H1 (cell line): ENCODE results near the gene FCN3. TPM values are rescaled to one million over a fixed set of nuclear protein-coding genes. Genes with fewer than 3 reads are reported as not detected.

ENCODE experiments used
- CTCF ChIA-PET: fragments of 300-600 bp; sonication (Branson Sonifier 250); formaldehyde crosslinking; loops from one replicate; lab custom pipeline; 2021; ENCODE audit not compliant: partially characterized antibody; lab: Charles Lee
- POLR2A ChIA-PET: fragments of 300-600 bp; sonication (Branson Sonifier 250); formaldehyde crosslinking; loops from one replicate; lab custom pipeline; 2021; ENCODE audit warnings: inconsistent platforms; ENCODE audit not compliant: partially characterized antibody; lab: Charles Lee
- DNase-seq, 2 experiments: peaks; one replicate each; pipeline versions ENCODE4 v3.0.0 to v3.0.0-alpha.2; 2010 to 2022; ENCODE audit warnings: low spot score in 2 of 2, low read depth in 1 of 2, mixed read lengths in 1 of 2
- FAIRE-seq: peaks from 2 replicates; lab custom pipeline; 2011; peaks lifted over from hg19 to GRCh38; lab: Jason Lieb, UNC
- H2AFZ ChIP-seq: 2 replicates; pipeline ENCODE4 v1.8.1; 2012; ENCODE audit warnings: low read length, inconsistent platforms
- H2AK5ac ChIP-seq: 2 replicates; pipeline ENCODE4 v1.6.1; 2013; ENCODE audit warnings: low read depth, low read length
- H2BK120ac ChIP-seq: replicated peaks from 2 replicates; pipeline ENCODE3; 2013; ENCODE audit warnings: low read depth, low read length, inconsistent platforms
- H2BK12ac ChIP-seq: 2 replicates; pipeline ENCODE4 v1.6.1; 2013; ENCODE audit warnings: low read depth, low read length
- H2BK15ac ChIP-seq: 2 replicates; pipeline ENCODE4 v1.6.1; 2013; ENCODE audit warnings: low read length
- H2BK20ac ChIP-seq: 2 replicates; pipeline ENCODE4 v1.6.1; 2013; ENCODE audit warnings: low read length
- H2BK5ac ChIP-seq: 2 replicates; pipeline ENCODE4 v1.6.1; 2013; ENCODE audit warnings: low read depth, low read length
- H3K14ac ChIP-seq: 2 replicates; pipeline ENCODE4 v1.6.1; 2013; ENCODE audit warnings: inconsistent platforms; ENCODE audit not compliant: insufficient read length
- H3K18ac ChIP-seq: 2 replicates; pipeline ENCODE4 v1.6.1; 2013; ENCODE audit warnings: low read length; ENCODE audit errors: extremely low read depth
- H3K23ac ChIP-seq: 2 replicates; pipeline ENCODE4 v1.6.1; 2013; ENCODE audit warnings: inconsistent platforms; ENCODE audit not compliant: insufficient read length
- H3K23me2 ChIP-seq: 2 replicates; pipeline ENCODE4 v1.6.1; 2013; ENCODE audit warnings: low read depth, low read length
- H3K27ac ChIP-seq: 2 replicates; pipeline ENCODE4 v1.6.1; 2011; ENCODE audit warnings: low read depth, low read length, inconsistent platforms
- H3K27me3 ChIP-seq, 4 experiments: replicated peaks in 1 of 4; 1 replicate in 1 of 4; 2 replicates in 3 of 4; pipeline versions ENCODE4 v1.6.1 to v1.8.1; 2011 to 2013; ENCODE audit warnings: low read length in 3 of 4, mild to moderate bottlenecking in 3 of 4, inconsistent platforms in 2 of 4, mixed read lengths in 2 of 4, moderate library complexity in 1 of 4; ENCODE audit not compliant: control insufficient read depth in 3 of 4, insufficient read depth in 3 of 4; ENCODE audit errors: extremely low read depth in 1 of 4
- H3K36me3 ChIP-seq, 4 experiments: 2 replicates each; pipeline versions ENCODE4 v1.6.1 to v1.8.1; 2011 to 2013; ENCODE audit warnings: mild to moderate bottlenecking in 4 of 4, low read length in 3 of 4, moderate library complexity in 2 of 4, control low read depth in 1 of 4, inconsistent platforms in 1 of 4; ENCODE audit not compliant: insufficient read depth in 4 of 4, control insufficient read depth in 2 of 4
- H3K4ac ChIP-seq: replicated peaks from 2 replicates; pipeline ENCODE3; 2013; ENCODE audit warnings: low read length, low read depth, mixed read lengths, inconsistent platforms; ENCODE audit not compliant: insufficient read length
- H3K4me1 ChIP-seq, 4 experiments: replicated peaks in 1 of 4; 1 replicate in 1 of 4; 2 replicates in 3 of 4; pipeline versions ENCODE4 v1.6.1 to v1.8.1; 2011 to 2013; ENCODE audit warnings: low read length in 3 of 4, inconsistent platforms in 2 of 4, mixed read lengths in 1 of 4; ENCODE audit not compliant: insufficient read depth in 4 of 4, control insufficient read depth in 3 of 4
- H3K4me2 ChIP-seq, 2 experiments: 2 replicates each; pipeline versions ENCODE4 v1.6.1 to v1.8.1; 2011 to 2013; ENCODE audit warnings: low read depth in 2 of 2, low read length in 2 of 2, control low read depth in 1 of 2, inconsistent platforms in 1 of 2, mild to moderate bottlenecking in 1 of 2; ENCODE audit not compliant: insufficient read depth in 1 of 2
- H3K4me3 ChIP-seq, 4 experiments: fragments of 200-600, 300-600 bp in 1 of 4; sonication (generic), shearing (Covaris generic), sonication (Bioruptor Twin) in 1 of 4; 2 replicates each; pipeline versions ENCODE4 v1.5.1 to v1.8.1; 2011 to 2016; ENCODE audit warnings: low read length in 4 of 4, low read depth in 3 of 4, control low read depth in 2 of 4, inconsistent platforms in 2 of 4, mild to moderate bottlenecking in 2 of 4, mixed read lengths in 1 of 4, moderate library complexity in 1 of 4; ENCODE audit not compliant: insufficient read depth in 2 of 4; ENCODE audit errors: extremely low read depth in 1 of 4
- H3K56ac ChIP-seq: replicated peaks from 2 replicates; pipeline ENCODE3; 2013; ENCODE audit warnings: low read depth, mild to moderate bottlenecking, mixed read lengths, low read length, inconsistent platforms; ENCODE audit not compliant: insufficient read length
- H3K79me1 ChIP-seq: 2 replicates; pipeline ENCODE4 v1.6.1; 2013; ENCODE audit warnings: low read depth, low read length, control low read depth
- H3K79me2 ChIP-seq, 2 experiments: 2 replicates each; pipeline versions ENCODE4 v1.6.1 to v1.8.1; 2012 to 2013; ENCODE audit warnings: low read length in 2 of 2, mild to moderate bottlenecking in 2 of 2, inconsistent platforms in 1 of 2; ENCODE audit not compliant: insufficient read depth in 2 of 2, control insufficient read depth in 1 of 2
- H3K9ac ChIP-seq, 4 experiments: replicated peaks in 1 of 4; 1 replicate in 1 of 4; 2 replicates in 3 of 4; pipeline versions ENCODE4 v1.6.1 to v1.8.1; 2011 to 2013; ENCODE audit warnings: low read depth in 3 of 4, low read length in 3 of 4, control low read depth in 2 of 4, mild to moderate bottlenecking in 2 of 4, moderate library complexity in 2 of 4, inconsistent platforms in 1 of 4; ENCODE audit errors: extremely low read depth in 1 of 4
- H3K9me3 ChIP-seq, 2 experiments: 2 replicates each; pipeline versions ENCODE4 v1.6.1 to v1.8.1; 2012 to 2013; ENCODE audit warnings: mild to moderate bottlenecking in 2 of 2, moderate library complexity in 2 of 2, control low read depth in 1 of 2, inconsistent platforms in 1 of 2, low read depth in 1 of 2, low read length in 1 of 2, mixed read lengths in 1 of 2; ENCODE audit not compliant: insufficient read depth in 2 of 2
- H4K20me1 ChIP-seq, 2 experiments: replicated peaks in 1 of 2; 2 replicates each; pipeline versions ENCODE3 to v1.8.1; 2011 to 2013; ENCODE audit warnings: inconsistent platforms in 2 of 2, low read length in 2 of 2, mild to moderate bottlenecking in 1 of 2; ENCODE audit not compliant: insufficient read depth in 2 of 2, control insufficient read depth in 1 of 2
- H4K5ac ChIP-seq: 2 replicates; pipeline ENCODE4 v1.6.1; 2013; ENCODE audit warnings: low read length, low read depth, mixed read lengths, inconsistent platforms; ENCODE audit not compliant: insufficient read length
- H4K8ac ChIP-seq: 2 replicates; pipeline ENCODE4 v1.8.0; 2013; ENCODE audit warnings: mild to moderate bottlenecking, moderate library complexity, low read length, inconsistent platforms; ENCODE audit not compliant: insufficient read depth; ENCODE audit errors: extremely low read depth
- H4K91ac ChIP-seq: replicated peaks from 2 replicates; pipeline ENCODE3; 2013; ENCODE audit warnings: low read length, mixed read lengths, inconsistent platforms; ENCODE audit not compliant: insufficient read length
- BACH1 ChIP-seq: IDR thresholded peaks from 2 replicates; pipeline ENCODE4 v1.6.1; 2012; ENCODE audit warnings: low read length, improper control_type of control experiment
- HDAC2 ChIP-seq, 2 experiments: fragments of 300-600 bp in 1 of 2; sonication (generic) in 1 of 2; IDR thresholded peaks; 2 replicates each; pipeline ENCODE4 v1.6.1; 2011 to 2012; ENCODE audit warnings: low read depth in 2 of 2, low read length in 2 of 2, mild to moderate bottlenecking in 2 of 2, moderate library complexity in 2 of 2, borderline replicate concordance in 1 of 2, inconsistent platforms in 1 of 2
- JUND ChIP-seq: IDR thresholded peaks from 2 replicates; pipeline ENCODE4 v1.6.1; 2011; ENCODE audit warnings: mild to moderate bottlenecking, improper control_type of control experiment, low read length
- KDM4A ChIP-seq: IDR thresholded peaks from one replicate; pipeline ENCODE4 v1.7.1; 2012; ENCODE audit warnings: low read depth, mild to moderate bottlenecking, moderate library complexity, low read length, inconsistent platforms; ENCODE audit not compliant: severe bottlenecking
- SP4 ChIP-seq: IDR thresholded peaks from 2 replicates; pipeline ENCODE4 v1.6.1; 2012; ENCODE audit warnings: low read length, inconsistent platforms
- WGBS, 2 experiments: shearing (Covaris generic) in 1 of 2; methylation state at CpG; one replicate each; pipeline versions ENCODE4 v1.1.6 to v1.1.7; 2013 to 2015; ENCODE audit warnings: low lambda C conversion rate in 2 of 2, mixed read lengths in 2 of 2, inconsistent platforms in 1 of 2, low coverage in 1 of 2, missing lambda C conversion rate in 1 of 2; ENCODE audit not compliant: insufficient replicate concordance in 2 of 2, insufficient coverage in 1 of 2, insufficient read length in 1 of 2; ENCODE audit errors: extremely low coverage in 1 of 2, missing lambda C conversion rate in 1 of 2; 5-methylcytosine and 5-hydroxymethylcytosine counted together
- polyA plus RNA-seq, 7 experiments: library from polyadenylated mRNA; depleted of rRNA in 3 of 7; stranded (reverse) in 5 of 7; unstranded in 2 of 7; fragments of >200 nt in 5 of 7; fragments of 200-250 nt in 2 of 7; gene quantifications; 1 replicate in 5 of 7; 2 replicates in 1 of 7; 4 replicates in 1 of 7; pipeline versions ENCODE4 v1.2.1 to v1.2.3, GENCODE V29; 2011 to 2013; ENCODE audit warnings: missing spikeins in 2 of 7, mixed read lengths in 2 of 7
- total RNA-seq: library from RNA; stranded (reverse); fragmentation: NEBNext Ultra II Directional; extraction: Animal tissue kit (Norgen Biotek cat#: 25700); gene quantifications from 2 replicates; pipeline ENCODE4 v1.2.1, GENCODE V29; 2021

Gene FCN3
- total and polyA plus RNA-seq, 2 of the 8 experiments (the other 6 are each of a cell fraction or from before 2014, with no cell fraction given): 0.30 to 0.57 TPM

DNA sequence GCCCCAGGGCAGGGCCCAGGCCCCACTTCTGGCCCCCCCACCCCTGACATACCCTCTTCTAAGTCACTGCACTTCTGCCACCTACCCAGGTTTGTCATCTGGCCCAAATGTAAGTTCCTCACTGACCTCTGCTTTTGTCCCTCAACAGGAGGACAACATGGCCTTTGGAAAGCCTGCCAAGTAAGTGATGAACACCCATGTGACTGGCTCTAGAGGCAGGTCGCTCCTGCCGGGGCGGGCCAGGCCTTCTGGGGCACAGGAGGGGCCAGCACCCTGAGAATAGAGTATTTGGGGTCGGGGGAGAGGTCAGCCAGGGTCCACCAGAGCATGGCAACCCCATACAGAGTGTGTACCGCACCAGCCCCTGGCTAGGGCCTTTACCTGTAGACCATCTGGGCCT is 42.7 kb downstream of the FCN3 start:
- no peak overlapping the region for H2BK20ac ChIP-seq
- no peak overlapping the region for H2BK15ac ChIP-seq
- H2AFZ ChIP-seq: no peak overlapping the region
- WGBS, 2 experiments: 97% methylated on average over 5 of the region's 5 CpGs; no CpG with 5 or more reads in 1 of the 2 experiments
- H3K56ac ChIP-seq: no peak overlapping the region
- no peak overlapping the region for H3K23ac ChIP-seq
- H3K4me1 ChIP-seq: no peaks in the 10 kb centered on the region
- no peaks in the 10 kb centered on the region for H3K27me3 ChIP-seq
- H3K18ac ChIP-seq: no peak overlapping the region
- ChIA-PET CTCF (interaction anchor here (0.5 to 17.0 kb wide), 31 partner anchors 8 to 362 kb away, joined by 3 to 321 read pairs (median 7); partner anchors contain the start of genes CD164L2, MAP3K6, SYTL1 and TMEM222), POLR2A (interaction anchor here (0.9 to 2.4 kb wide), 7 partner anchors 9 to 34 kb away, joined by 3 to 14 read pairs (median 7); partner anchors contain the start of genes SYTL1 and TMEM222)
- H3K9me3 ChIP-seq: no peaks in the 10 kb centered on the region
- H3K4me3 ChIP-seq: no peak overlapping the region
- H3K4ac ChIP-seq: no peak overlapping the region
- peaks cover 8 to 20% of the 10 kb centered on the region in 2 experiments for H4K20me1 ChIP-seq
- 0 out of 2 replicates have a peak, but pooled peaks cover 3% of the 10 kb centered on the region for H3K79me1 ChIP-seq
- H4K8ac ChIP-seq: no peak overlapping the region
- no peak overlapping the region for H4K5ac ChIP-seq
- DNase-seq: no peak
- no peak overlapping the region for H3K27ac ChIP-seq
- H3K14ac ChIP-seq: no peak overlapping the region
- H2BK5ac ChIP-seq: no peak overlapping the region
- H2BK120ac ChIP-seq: no peak overlapping the region
- H3K36me3 ChIP-seq: peaks cover 4 to 18% (median 11%) of the 10 kb centered on the region in 4 experiments; a peak in 7 of 8 replicates
- H2AK5ac ChIP-seq: no peak overlapping the region
- H3K9ac ChIP-seq: no peak overlapping the region
- TF ChIP-seq SP4 (no peak), JUND (no peak), BACH1 (no peak), KDM4A (no peak), HDAC2 (IDR thresholded peaks at IDR 0.05; ENCODE audit: borderline replicate concordance in 1 of 2, low read depth in 2 of 2, low read length in 2 of 2) (no peak)
- peaks cover 0 to 19% of the 10 kb centered on the region in 2 experiments; a peak in 3 of 4 replicates for H3K79me2 ChIP-seq
- no peak overlapping the region for H3K4me2 ChIP-seq
- no peaks in the 10 kb centered on the region for H3K23me2 ChIP-seq
- no peak overlapping the region for H2BK12ac ChIP-seq
- no peak overlapping the region for H4K91ac ChIP-seq
- FAIRE-seq: no peak
